ENCODE results near the gene ABLIM1.

DNA sequence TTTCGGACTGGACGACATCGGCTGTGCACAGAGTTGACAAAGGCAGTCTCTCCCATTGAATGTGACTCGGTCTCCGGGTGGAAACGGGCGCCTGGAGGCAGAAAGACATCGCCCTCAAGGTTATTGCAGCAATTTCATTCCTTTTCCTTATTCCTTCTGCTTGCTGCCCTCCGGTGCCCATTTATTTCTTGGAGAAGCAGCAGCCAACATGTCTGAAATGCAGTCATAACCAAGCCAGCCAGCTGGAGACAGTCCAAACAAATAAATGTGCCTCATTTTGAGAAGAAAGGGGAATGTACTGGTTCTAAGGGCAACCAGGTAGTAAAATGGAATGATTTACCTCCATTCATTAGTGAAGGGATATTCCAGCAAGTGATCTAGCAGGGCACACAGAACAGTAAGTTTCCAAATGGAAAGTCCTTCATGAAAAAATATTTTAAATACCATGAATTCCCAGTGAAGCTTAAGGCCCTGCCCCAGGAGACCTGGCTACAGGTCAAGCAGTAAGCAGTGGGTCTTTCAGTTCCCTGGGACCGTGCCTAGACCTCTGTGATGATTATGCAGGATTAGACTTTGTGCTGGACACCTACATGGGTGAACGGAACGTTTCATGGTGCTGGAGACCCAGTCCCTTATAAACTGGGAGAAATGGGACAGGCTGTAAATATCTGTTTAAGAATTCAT lies 86.6 kb downstream of the ABLIM1 start:
- TF ChIP-seq, protein P1, sequence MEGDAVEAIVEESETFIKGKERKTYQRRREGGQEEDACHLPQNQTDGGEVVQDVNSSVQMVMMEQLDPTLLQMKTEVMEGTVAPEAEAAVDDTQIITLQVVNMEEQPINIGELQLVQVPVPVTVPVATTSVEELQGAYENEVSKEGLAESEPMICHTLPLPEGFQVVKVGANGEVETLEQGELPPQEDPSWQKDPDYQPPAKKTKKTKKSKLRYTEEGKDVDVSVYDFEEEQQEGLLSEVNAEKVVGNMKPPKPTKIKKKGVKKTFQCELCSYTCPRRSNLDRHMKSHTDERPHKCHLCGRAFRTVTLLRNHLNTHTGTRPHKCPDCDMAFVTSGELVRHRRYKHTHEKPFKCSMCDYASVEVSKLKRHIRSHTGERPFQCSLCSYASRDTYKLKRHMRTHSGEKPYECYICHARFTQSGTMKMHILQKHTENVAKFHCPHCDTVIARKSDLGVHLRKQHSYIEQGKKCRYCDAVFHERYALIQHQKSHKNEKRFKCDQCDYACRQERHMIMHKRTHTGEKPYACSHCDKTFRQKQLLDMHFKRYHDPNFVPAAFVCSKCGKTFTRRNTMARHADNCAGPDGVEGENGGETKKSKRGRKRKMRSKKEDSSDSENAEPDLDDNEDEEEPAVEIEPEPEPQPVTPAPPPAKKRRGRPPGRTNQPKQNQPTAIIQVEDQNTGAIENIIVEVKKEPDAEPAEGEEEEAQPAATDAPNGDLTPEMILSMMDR (IDR thresholded peaks at IDR 0.05): no peak
- TF ChIP-seq POLR2AphosphoS5 (IDR thresholded peaks at IDR 0.05) (no peak), POLR2A (IDR thresholded peaks at IDR 0.05) (no peak)
